Brain microvascular endothelial cell (primary cell): ENCODE measurements around the gene RFC5.

Source experiments
- DNase-seq: peaks from one replicate; pipeline ENCODE4 v3.0.0-alpha.2; 2020
- H3K27ac ChIP-seq: fragments of 250-450 bp; sonication (Bioruptor Pico); 2 replicates; pipeline ENCODE4 v1.5.1; 2020; ENCODE audit warnings: mild to moderate bottlenecking, moderate library complexity
- H3K27me3 ChIP-seq: fragments of 250-450 bp; sonication (Bioruptor Pico); replicated peaks from 2 replicates; pipeline ENCODE4 v1.5.1; 2020; ENCODE audit warnings: mild to moderate bottlenecking
- H3K36me3 ChIP-seq: fragments of 250-450 bp; sonication (Bioruptor Pico); replicated peaks from 2 replicates; pipeline ENCODE4 v1.5.1; 2020; ENCODE audit warnings: mild to moderate bottlenecking
- H3K4me3 ChIP-seq: 2 replicates; pipeline ENCODE4 v1.5.1; 2011; ENCODE audit warnings: low read depth, mild to moderate bottlenecking, control low read depth, low read length, moderate library complexity
- in situ Hi-C: cut with HindIII; loops from 2 replicates; pipeline ENCODE4 v1.10.0; 2017; ENCODE audit warnings: low sequenced_read_pairs, low pct_ligation_motif_present
- TF ChIP-seq, protein P1 (sequence below): IDR thresholded peaks from 2 replicates; pipeline ENCODE4 v1.5.1; 2011; ENCODE audit warnings: low read depth, mild to moderate bottlenecking, moderate library complexity, low read length, control low read depth, inconsistent platforms; ENCODE audit errors: missing control alignments

Gene RFC5

DNA sequence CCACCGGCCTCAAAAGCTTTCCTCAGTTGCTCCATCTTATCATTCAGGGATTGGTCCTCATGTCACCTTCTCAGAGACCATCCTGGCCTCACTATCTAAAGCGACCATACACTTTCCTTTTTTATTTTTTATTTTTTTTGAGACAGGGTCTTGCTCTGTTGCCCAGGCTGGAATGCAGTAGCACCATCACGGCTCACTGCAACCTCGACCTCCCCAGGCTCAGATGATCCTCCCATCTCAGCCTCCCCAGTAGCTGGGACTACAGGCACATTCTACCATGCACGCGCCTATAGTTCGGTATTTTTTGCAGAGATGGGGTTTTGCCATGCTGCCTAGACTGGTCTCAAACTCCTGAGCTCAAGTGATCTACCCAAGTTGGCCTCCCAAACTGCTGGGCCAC is 41.7 kb downstream of the RFC5 start:
- in situ Hi-C loops = no loop called here
- no peak overlapping the region for H3K4me3 ChIP-seq
- no peak overlapping the region for H3K27ac ChIP-seq
- DNase-seq = no peak
- no peaks in the 10 kb centered on the region for H3K27me3 ChIP-seq
- TF ChIP-seq, protein P1, sequence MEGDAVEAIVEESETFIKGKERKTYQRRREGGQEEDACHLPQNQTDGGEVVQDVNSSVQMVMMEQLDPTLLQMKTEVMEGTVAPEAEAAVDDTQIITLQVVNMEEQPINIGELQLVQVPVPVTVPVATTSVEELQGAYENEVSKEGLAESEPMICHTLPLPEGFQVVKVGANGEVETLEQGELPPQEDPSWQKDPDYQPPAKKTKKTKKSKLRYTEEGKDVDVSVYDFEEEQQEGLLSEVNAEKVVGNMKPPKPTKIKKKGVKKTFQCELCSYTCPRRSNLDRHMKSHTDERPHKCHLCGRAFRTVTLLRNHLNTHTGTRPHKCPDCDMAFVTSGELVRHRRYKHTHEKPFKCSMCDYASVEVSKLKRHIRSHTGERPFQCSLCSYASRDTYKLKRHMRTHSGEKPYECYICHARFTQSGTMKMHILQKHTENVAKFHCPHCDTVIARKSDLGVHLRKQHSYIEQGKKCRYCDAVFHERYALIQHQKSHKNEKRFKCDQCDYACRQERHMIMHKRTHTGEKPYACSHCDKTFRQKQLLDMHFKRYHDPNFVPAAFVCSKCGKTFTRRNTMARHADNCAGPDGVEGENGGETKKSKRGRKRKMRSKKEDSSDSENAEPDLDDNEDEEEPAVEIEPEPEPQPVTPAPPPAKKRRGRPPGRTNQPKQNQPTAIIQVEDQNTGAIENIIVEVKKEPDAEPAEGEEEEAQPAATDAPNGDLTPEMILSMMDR = no peak
- no peaks in the 10 kb centered on the region for H3K36me3 ChIP-seq

DNA sequence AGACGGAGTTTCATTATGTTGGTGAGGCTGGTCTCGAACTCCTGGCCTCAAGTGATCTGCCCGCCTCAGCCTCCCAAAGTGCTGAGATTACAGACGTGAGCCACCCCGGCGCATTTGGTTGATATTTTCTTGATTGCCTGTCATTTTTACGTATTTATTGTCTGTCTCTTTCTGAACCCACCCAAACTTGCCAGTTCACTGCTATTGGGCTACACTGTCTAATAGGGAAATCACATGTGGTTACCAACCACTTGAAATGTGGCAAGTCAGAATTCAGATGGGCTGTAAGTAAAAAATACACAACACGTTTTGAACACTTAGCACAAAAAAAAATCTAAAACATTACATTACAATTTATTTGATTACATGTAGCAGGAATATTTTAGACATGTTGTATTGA is 42.4 kb downstream of the RFC5 start:
- Histone ChIP-seq H3K27ac (peak overlapping the region; percentile 78), H3K4me3 (peak overlapping the region; percentile 79), H3K27me3 (no peaks in the 10 kb centered on the region), H3K36me3 (no peaks in the 10 kb centered on the region)
- in situ Hi-C loops = no loop called here
- no peak for DNase-seq
- TF ChIP-seq, protein P1 = no peak

GRCh38 chr12:118059341-118060191 is 43.1 kb downstream of the RFC5 start:
- in situ Hi-C loops = no loop called here
- Histone ChIP-seq H3K4me3 (peak overlapping the region; percentile 79), H3K36me3 (no peaks in the 10 kb centered on the region), H3K27ac (peak overlapping the region; percentile 78), H3K27me3 (no peaks in the 10 kb centered on the region)
- peak; percentile 56 for DNase-seq
- TF ChIP-seq, protein P1 = no peak

GRCh38 chr12:118060301-118061010 is 44.0 kb downstream of the RFC5 start:
- H3K27ac ChIP-seq = peak overlapping the region; percentile 78
- H3K27me3 ChIP-seq = no peaks in the 10 kb centered on the region
- no peak for DNase-seq
- in situ Hi-C loops = no loop called here
- TF ChIP-seq, protein P1 = no peak
- H3K4me3 ChIP-seq = peak overlapping the region; percentile 79
- H3K36me3 ChIP-seq = no peaks in the 10 kb centered on the region

DNA sequence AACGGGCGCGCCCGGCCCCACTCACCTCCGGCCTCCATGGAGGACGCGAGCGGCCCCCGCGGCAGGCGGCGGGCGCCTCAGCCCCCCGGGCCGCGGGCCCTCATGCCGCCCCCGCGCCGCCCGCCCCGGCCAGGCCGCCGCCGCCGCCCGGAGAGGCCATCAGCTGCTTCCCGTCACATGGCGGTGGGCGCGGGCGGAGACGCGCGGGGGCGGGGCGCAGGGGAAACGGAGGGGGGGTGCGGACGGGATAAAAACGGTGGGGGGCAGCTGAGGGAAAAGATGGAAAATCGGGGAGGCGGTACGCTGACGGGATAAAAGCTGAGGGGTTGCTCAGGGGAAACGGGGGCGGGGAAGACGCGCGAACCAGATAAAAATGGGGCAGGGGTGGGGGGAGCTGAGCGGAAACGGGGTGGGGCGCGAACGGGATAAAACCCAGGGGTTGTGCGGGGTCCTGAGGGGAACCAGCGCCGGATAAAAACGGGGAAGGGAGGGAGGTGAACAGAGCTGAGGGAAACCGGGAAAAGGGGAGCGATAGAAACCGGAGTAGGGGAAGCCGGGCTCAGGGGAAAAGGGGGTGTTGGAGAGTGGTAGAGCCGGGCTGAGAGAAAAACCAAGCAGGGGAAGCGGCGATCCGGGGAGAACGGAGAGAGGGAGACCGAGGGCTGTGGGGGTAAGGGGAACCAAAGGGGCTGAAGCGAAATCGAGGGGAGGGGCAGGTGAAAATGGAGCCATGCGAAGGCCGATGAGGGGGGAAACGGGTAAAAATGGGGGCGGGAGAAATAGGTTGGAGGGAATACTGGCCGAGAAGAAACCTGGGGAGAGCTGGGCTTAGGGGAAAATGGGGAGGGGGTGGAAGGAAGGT is 44.7 kb downstream of the RFC5 start, which contains the start of gene WSB2:
Gene WSB2, minus strand, starts transcription at position 169 of the 862 bp plus-strand sequence. Its CDS starts 131 bp downstream, at position 38.
- peak; percentile 48 for DNase-seq

More for the DNA sequence above, 44.7 kb downstream of the RFC5 start, which contains the start of gene WSB2:
- no peaks in the 10 kb centered on the region for H3K27me3 ChIP-seq
- no peaks in the 10 kb centered on the region for H3K36me3 ChIP-seq
- H3K4me3 ChIP-seq = peak within 1 kb of the TSS; percentile 79
- TF ChIP-seq, protein P1 = no peak
- H3K27ac ChIP-seq = peak within 1 kb of the TSS; percentile 78
- in situ Hi-C loops = no loop called here
